Measurements from ENCODE around the gene ZFP82.

Gene ZFP82

GRCh38 chr19:36377541-36378178 lies 40.8 kb downstream of the ZFP82 start:
- no peaks in the 10 kb centered on the region for H3K9me3 ChIP-seq (ENCODE audit: control insufficient read depth in 2 of 2, low read length in 2 of 2)
- peak overlapping the region; percentile 95 to 97 for H3K4me3 ChIP-seq (ENCODE audit: low read length in 2 of 2)
- H3K9ac ChIP-seq (ENCODE audit: low read depth in 1 of 2, low read length in 2 of 2): peak overlapping the region; percentile 74 to 81
- peaks cover 0 to 2% of the 10 kb centered on the region in 2 donors for H3K36me3 ChIP-seq (ENCODE audit: control insufficient read depth in 2 of 2, insufficient read depth in 2 of 2, low read length in 2 of 2)
- H3K27me3 ChIP-seq (ENCODE audit: control insufficient read depth in 2 of 2, insufficient read depth in 2 of 2, low read length in 2 of 2): no peaks in the 10 kb centered on the region
- H3K4me1 ChIP-seq (ENCODE audit: control insufficient read depth in 2 of 2, insufficient read depth in 2 of 2, low read length in 2 of 2): peaks cover 9 to 11% of the 10 kb centered on the region in 2 donors
- H3K27ac ChIP-seq (ENCODE audit: low read depth in 2 of 2, low read length in 2 of 2): no peak overlapping the region

GRCh38 chr19:36373638-36374156 lies 44.7 kb downstream of the ZFP82 start:
- peaks cover 4 to 10% of the 10 kb centered on the region in 2 donors for H3K36me3 ChIP-seq (ENCODE audit: control insufficient read depth in 2 of 2, insufficient read depth in 2 of 2, low read length in 2 of 2)
- no peaks in the 10 kb centered on the region for H3K27me3 ChIP-seq (ENCODE audit: control insufficient read depth in 2 of 2, insufficient read depth in 2 of 2, low read length in 2 of 2)
- H3K4me1 ChIP-seq (ENCODE audit: control insufficient read depth in 2 of 2, insufficient read depth in 2 of 2, low read length in 2 of 2): peaks cover 6 to 8% of the 10 kb centered on the region in 2 donors
- H3K27ac ChIP-seq (ENCODE audit: low read depth in 2 of 2, low read length in 2 of 2): no peak overlapping the region
- no peak overlapping the region for H3K9ac ChIP-seq (ENCODE audit: low read depth in 1 of 2, low read length in 2 of 2)
- H3K9me3 ChIP-seq (ENCODE audit: control insufficient read depth in 2 of 2, low read length in 2 of 2): peaks cover 2 to 4% of the 10 kb centered on the region in 2 donors
- H3K4me3 ChIP-seq (ENCODE audit: low read length in 2 of 2): no peak overlapping the region

GRCh38 chr19:36371886-36372285 lies 46.6 kb downstream of the ZFP82 start:
- Histone ChIP-seq H3K4me3 (ENCODE audit: low read length in 2 of 2) (no peak overlapping the region), H3K9me3 (ENCODE audit: control insufficient read depth in 2 of 2, low read length in 2 of 2) (peaks cover 2 to 4% of the 10 kb centered on the region in 2 donors), H3K4me1 (ENCODE audit: control insufficient read depth in 2 of 2, insufficient read depth in 2 of 2, low read length in 2 of 2) (no peaks in the 10 kb centered on the region), H3K9ac (ENCODE audit: low read depth in 1 of 2, low read length in 2 of 2) (no peak overlapping the region), H3K27me3 (ENCODE audit: control insufficient read depth in 2 of 2, insufficient read depth in 2 of 2, low read length in 2 of 2) (no peaks in the 10 kb centered on the region), H3K36me3 (ENCODE audit: control insufficient read depth in 2 of 2, insufficient read depth in 2 of 2, low read length in 2 of 2) (peaks cover 7 to 15% of the 10 kb centered on the region in 2 donors), H3K27ac (ENCODE audit: low read depth in 2 of 2, low read length in 2 of 2) (no peak overlapping the region)

- peaks cover 0 to 7% of the 10 kb centered on the region in 2 donors for H3K9me3 ChIP-seq (ENCODE audit: control insufficient read depth in 2 of 2, low read length in 2 of 2)
- H3K4me1 ChIP-seq (ENCODE audit: control insufficient read depth in 2 of 2, insufficient read depth in 2 of 2, low read length in 2 of 2): no peaks in the 10 kb centered on the region
These were observed 54.6 kb downstream of the ZFP82 start for GRCh38 chr19:36363845-36364244.

More at GRCh38 chr19:36363845-36364244, 54.6 kb downstream of the ZFP82 start:
- Histone ChIP-seq H3K27ac (ENCODE audit: low read depth in 2 of 2, low read length in 2 of 2) (no peak overlapping the region), H3K27me3 (ENCODE audit: control insufficient read depth in 2 of 2, insufficient read depth in 2 of 2, low read length in 2 of 2) (no peaks in the 10 kb centered on the region), H3K4me3 (ENCODE audit: low read length in 2 of 2) (no peak overlapping the region), H3K9ac (ENCODE audit: low read depth in 1 of 2, low read length in 2 of 2) (no peak overlapping the region), H3K36me3 (ENCODE audit: control insufficient read depth in 2 of 2, insufficient read depth in 2 of 2, low read length in 2 of 2) (peaks cover 43 to 60% of the 10 kb centered on the region in 2 donors)
